CD4-positive, alpha-beta T cell treated with Interleukin-6 at 100 ng/mL for 8 hours (primary cell): ENCODE data around the gene POU2F2.

ENCODE experiments used
- DNase-seq: peaks from one replicate; pipeline ENCODE4 v3.0.0-alpha.2; 2020; ENCODE audit warnings: mixed read lengths, low spot score

Gene POU2F2

DNA sequence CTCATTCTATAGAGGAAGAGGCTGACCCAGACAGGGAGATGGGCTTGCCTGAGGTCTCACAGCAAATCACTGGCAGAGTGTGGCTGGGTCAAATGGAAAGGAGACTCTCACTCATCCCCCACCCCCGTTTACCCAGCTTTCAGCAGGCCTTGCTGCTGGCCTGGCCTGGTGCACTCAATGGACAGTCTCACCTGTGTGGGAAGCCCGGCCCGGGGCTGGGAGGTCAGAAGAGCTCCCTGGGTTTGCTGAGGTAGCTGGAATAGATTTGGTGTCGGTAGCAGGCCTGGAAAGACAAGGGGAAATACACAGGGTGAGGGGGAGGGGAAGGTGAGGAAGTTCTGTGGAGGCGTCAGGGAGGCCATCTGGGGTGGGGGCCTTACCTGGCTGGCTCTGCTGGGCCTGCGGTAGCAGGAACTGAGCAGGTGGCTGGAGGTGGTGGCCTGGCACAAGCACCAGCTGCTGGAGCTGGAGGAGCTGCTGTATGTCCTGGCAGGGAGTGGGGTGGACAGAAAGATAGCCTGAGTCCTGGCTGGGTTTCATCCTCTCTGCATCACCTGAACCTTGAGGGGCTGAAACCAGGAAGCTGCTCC, 32.8 kb downstream of the POU2F2 start:
- no peak for DNase-seq

DNA sequence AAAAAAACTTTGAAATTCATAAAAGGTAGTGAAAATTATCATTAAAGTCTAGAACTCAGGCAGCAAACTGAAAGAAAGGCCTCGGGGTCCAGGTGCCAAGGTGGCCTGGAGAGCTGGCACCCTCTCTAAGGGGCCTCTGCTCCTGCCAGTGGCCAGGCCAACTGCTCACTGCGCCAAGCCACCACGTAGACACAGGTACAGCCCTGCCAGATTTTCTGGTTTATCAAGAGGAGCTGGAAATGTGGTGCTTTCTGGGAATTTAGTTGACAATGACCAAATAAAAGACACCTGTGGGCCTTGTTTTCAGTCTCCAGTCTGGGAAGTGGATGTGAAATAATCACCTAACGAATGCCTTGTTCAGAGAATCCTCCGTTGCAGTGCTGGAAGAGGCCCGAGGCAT, 33.5 kb downstream of the POU2F2 start:
- DNase-seq, result no peak

GRCh38 chr19:42097461-42097860, 34.8 kb downstream of the POU2F2 start:
- no peak for DNase-seq

GRCh38 chr19:42096255-42096837, 35.9 kb downstream of the POU2F2 start:
- no peak for DNase-seq

- DNase-seq, result no peak
Observed at GRCh38 chr19:42095814-42096230, 36.4 kb downstream of the POU2F2 start.

DNA sequence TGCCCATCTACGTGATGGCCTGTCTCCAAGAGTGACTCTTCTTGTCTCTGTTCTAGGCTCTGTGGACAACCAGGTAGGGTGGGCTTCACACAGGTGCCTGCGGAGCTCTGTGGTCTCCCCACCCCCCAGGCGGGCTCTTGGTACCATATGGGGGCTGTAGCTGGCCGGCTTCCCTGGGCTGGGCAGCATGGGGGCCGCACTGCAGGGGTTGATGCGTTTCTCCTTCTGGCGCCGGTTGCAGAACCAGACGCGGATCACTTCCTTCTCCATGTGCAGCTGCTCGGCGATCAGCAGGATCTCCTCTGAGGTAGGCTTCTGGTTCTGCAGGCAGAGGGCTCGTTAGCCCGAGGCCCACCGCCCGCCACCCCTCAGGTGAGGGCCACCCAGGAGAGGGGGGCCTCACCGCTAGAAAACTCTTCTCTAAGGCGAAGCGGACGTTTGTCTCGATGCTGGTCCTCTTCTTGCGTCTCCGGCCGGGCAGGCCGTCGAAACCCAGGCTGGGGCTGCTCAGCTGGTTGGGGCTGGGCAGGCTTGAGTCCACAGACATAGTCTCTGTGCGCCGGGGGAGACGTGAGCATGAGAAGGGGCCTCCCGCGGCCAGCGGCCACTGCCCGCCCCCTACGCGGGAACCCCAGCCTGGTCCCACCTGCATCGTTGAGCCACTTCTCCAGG, 37.0 kb downstream of the POU2F2 start:
- no peak for DNase-seq

DNA sequence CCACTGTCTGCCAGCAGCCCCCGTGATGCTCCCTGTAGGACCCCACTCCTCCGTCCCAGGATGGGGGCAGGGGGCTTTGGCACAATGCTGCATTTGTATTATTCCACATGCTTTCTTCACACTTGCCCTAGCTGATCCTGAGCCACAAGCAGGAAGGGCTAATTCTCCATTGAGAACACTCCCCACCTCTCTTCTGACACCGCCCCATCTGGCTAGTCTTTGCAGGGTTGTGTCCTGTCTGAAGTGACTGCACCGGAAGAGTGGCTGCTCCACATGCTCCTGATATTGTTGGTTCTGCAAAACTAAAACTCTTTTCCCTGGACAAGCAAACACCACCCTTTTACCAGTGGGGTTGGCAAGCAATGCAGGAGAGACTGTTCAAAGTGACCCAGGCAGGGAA, 38.3 kb downstream of the POU2F2 start:
- no peak for DNase-seq

GRCh38 chr19:42093505-42093904, 38.7 kb downstream of the POU2F2 start:
- no peak for DNase-seq

GRCh38 chr19:42092350-42092749, 39.9 kb downstream of the POU2F2 start:
- peak; percentile 21 for DNase-seq

GRCh38 chr19:42091742-42092141, 40.5 kb downstream of the POU2F2 start:
- DNase-seq, result no peak

DNA sequence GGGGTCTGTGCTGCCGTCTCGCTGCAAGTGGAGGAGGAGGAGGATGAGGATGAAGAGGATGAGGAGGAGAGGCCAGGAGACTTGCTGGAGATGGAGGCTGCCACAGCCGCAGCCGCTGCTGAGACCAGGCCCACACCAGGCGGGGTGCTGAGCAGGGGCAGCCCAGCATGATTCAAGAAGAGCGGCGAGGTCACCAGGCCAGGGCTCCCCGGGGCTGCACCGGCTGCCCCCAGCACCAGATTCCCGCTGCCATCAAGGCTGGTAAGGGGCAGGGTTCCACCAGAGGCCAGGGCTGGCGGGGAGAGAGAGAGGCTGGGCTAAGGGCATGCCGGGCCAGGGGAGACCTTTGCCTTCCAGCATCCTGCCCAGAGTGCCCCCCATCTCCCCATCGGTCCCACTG, 40.9 kb downstream of the POU2F2 start:
- no peak for DNase-seq

DNA sequence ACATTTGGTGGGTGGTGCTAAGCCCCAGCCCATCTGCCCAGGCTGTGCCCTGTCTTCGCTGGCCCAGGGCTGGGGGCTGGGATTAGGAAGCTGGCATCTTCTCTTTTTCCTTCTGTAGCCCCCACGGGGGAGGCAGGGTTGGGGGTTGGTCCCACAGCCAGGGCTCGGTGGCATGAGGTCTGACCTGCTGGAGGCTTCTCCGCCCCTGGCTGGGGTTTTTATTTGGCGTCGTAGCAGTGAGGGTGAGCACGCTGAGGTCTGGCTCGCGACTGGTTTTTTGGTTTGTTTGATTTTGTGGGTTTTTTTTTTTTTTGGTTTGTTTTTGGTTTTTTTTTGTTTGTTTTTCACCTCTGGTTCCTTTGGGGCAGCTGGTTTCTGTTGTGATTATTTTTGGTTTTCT, 41.6 kb downstream of the POU2F2 start:
- DNase-seq, result no peak

DNA sequence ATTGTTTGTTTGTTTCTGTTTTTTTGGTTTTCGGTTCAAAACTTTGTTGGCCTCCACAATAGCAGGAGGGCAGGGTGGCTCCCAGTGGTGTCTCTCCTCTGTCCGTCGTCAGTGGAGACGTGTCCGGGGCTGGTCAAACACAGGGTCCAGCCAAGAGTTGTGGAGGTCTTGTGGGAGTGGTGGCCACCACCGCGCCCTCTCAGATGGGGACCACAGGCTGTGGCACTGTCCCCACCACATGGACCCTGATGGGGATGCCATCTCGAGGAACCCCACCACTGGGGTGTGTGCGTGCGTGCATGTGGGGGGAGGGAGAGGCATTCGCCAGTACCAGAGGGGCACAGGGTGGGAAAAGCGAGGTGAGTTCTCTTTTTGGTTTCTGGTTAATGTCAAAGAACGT, 42.5 kb downstream of the POU2F2 start:
- DNase-seq, result no peak

DNA sequence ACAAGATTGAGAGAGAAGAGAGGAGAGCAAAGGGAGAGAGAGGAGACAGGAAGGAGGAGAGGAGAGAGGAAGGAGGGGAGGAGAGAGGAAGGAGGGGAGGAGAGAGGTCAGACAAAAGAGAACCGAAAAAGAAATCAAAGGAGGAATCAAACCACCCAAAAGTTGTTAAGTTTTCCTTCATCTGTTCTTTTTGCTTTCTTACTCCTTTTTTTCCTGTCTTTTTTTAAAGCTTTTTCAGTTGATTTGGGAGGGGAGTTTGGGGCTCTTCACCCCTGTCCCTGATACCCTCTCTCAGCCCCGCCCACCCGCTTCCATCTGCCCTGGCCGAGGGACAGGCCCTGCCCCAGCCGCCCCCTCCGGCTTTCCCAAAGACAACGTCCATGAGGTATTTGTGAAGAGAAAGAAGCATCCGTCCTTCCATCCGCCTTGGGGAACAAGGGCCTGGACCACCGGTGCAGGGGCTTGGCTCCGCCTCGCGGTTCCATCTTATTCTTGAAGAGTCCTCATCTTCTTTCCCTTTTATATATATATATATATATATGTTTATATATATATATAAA, 43.0 kb downstream of the POU2F2 start:
- DNase-seq, result no peak

GRCh38 chr19:42088471-42089190, 43.6 kb downstream of the POU2F2 start:
- DNase-seq, result no peak

DNA sequence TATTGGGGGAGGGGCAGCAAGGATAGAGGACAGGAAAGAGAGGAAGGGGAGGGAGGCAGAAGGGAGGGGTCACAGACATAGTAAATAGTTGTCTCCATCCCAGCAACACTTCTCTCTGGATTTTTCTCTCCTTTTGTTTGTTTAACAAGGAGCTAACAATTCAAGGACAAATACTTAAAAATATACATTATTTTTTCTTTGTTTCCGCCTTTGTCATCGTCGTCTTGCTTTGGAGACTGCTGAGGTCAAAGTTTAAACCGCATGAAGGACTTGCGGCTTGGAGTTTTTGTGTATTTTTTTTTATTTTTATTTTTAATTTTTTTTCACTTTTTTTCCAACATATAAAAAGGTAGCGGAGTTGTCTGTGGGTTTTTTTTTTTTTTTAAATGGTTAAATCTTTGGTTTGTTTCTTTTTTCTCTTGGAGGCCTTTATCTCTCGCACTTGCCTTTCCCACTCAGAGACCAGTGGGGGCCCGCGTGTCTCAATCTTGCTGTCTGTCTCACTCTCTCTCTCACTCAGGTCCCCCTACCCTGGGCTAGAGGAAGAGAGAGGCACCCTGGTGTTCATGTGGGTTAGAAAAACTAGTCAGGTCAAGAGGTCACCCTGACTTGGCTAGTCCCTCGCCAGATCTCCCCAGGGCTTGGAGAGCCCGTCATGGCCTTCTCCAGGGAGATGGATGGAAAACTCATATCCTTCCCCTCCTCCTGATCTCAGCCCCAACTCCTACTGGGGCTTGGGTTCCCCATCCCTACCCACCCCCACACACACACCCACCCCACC, 45.3 kb downstream of the POU2F2 start:
- DNase-seq, result no peak

- no peak for DNase-seq
Observed at GRCh38 chr19:42086188-42086736, 46.0 kb downstream of the POU2F2 start.

GRCh38 chr19:42083537-42083936, 48.7 kb downstream of the POU2F2 start:
- no peak for DNase-seq

GRCh38 chr19:42081584-42082203, 50.6 kb downstream of the POU2F2 start:
- DNase-seq, result no peak

DNA sequence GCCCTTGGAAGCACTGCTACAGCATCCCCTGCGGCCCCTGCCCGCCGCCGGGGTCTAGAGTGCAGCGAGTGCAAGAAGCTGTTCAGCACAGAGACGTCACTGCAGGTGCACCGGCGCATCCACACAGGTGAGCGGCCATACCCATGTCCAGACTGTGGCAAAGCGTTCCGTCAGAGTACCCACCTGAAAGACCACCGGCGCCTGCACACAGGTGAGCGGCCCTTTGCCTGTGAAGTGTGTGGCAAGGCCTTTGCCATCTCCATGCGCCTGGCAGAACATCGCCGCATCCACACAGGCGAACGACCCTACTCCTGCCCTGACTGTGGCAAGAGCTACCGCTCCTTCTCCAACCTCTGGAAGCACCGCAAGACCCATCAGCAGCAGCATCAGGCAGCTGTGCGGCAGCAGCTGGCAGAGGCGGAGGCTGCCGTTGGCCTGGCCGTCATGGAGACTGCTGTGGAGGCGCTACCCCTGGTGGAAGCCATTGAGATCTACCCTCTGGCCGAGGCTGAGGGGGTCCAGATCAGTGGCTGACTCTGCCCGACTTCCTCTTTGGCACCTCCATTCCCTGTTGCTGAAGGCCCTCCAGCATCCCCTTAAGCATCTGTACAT, 51.4 kb downstream of the POU2F2 start:
- no peak for DNase-seq
